ENCODE measurements around the gene CACNA2D3.
"Not testable (repeated sequence)": the region's sequence is repeated elsewhere in the genome, so short reads cannot be mapped to it uniquely, and the experiment has no call there.

The CACNA2D3 gene

DNA sequence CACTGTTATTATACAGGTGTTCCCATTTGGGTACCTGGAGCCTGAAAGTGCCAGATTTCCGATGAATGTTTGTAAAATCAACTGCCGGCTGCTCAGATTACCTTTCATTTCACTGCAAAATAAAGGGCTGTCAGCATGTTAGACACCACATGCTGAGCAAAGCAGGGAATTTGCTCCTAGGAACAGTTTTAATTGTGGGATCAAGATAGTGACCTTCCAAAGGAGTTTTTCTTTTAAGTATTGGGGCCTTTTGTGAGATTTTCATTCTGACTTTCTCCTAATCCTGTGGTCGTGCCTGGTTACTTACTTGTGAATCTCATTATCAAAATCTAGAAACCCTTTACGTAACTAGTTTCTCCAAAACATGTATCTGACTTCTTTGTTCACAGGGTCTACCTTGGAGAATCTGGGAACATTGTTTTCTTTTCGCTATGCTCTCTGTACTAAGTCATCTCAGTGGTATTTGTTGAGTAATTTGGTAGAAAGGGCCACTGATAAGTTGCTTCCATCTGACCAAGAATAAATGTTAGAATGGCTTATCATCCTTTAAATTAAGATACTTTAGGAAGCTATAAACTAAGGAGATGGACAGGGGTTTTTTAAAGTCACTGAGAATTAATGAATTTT, 846.3 kb downstream of the CACNA2D3 start:
- TF ChIP-seq, protein P1, sequence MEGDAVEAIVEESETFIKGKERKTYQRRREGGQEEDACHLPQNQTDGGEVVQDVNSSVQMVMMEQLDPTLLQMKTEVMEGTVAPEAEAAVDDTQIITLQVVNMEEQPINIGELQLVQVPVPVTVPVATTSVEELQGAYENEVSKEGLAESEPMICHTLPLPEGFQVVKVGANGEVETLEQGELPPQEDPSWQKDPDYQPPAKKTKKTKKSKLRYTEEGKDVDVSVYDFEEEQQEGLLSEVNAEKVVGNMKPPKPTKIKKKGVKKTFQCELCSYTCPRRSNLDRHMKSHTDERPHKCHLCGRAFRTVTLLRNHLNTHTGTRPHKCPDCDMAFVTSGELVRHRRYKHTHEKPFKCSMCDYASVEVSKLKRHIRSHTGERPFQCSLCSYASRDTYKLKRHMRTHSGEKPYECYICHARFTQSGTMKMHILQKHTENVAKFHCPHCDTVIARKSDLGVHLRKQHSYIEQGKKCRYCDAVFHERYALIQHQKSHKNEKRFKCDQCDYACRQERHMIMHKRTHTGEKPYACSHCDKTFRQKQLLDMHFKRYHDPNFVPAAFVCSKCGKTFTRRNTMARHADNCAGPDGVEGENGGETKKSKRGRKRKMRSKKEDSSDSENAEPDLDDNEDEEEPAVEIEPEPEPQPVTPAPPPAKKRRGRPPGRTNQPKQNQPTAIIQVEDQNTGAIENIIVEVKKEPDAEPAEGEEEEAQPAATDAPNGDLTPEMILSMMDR (IDR thresholded peaks at IDR 0.05), result no peak
- Histone ChIP-seq H3K4me1 (peaks cover 12% of the 10 kb centered on the region), H3K27ac (peak overlapping the region; percentile 73), H3K36me3 (ENCODE audit: control insufficient read depth, insufficient read depth, low read length) (no peaks in the 10 kb centered on the region), H3K9ac (no peak overlapping the region), H3K4me2 (ENCODE audit: low read length) (peak overlapping the region; percentile 48), H3K9me3 (ENCODE audit: control insufficient read depth, low read length) (no peaks in the 10 kb centered on the region), H2AFZ (peak overlapping the region; percentile 38), H3K27me3 (ENCODE audit: control insufficient read depth, insufficient read depth, low read length) (no peaks in the 10 kb centered on the region), H3K79me2 (no peaks in the 10 kb centered on the region), H3K4me3 (ENCODE audit: low read depth, low read length) (peak overlapping the region; percentile 7)

DNA sequence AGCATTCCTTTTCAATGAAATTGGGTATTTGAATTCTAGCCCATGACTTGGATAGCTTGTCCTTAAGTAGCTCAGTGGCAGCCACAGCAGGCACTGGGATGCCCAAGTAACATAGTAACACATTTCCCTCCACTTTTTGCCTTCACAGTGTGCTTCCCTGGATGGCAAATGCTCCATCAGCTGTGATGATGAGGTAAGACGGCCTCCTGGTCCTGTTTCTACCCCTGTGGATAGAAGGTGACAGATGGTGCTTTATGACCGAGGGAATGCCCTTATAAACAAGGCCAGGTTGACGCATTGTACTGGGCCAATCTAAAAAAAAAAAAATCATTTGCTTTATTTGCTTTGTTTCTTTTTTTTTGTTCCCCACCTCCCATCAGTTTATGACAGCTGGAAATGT, 847.3 kb downstream of the CACNA2D3 start:
- Histone ChIP-seq H2AFZ (no peak overlapping the region), H3K9me3 (ENCODE audit: control insufficient read depth, low read length) (no peaks in the 10 kb centered on the region), H3K79me2 (no peaks in the 10 kb centered on the region), H3K4me1 (peaks cover 12% of the 10 kb centered on the region), H3K9ac (no peak overlapping the region), H3K4me3 (ENCODE audit: low read depth, low read length) (no peak overlapping the region), H3K36me3 (ENCODE audit: control insufficient read depth, insufficient read depth, low read length) (no peaks in the 10 kb centered on the region), H3K27ac (peak overlapping the region; percentile 8), H3K4me2 (ENCODE audit: low read length) (no peak overlapping the region), H3K27me3 (ENCODE audit: control insufficient read depth, insufficient read depth, low read length) (no peaks in the 10 kb centered on the region)
- TF ChIP-seq, protein P1 (IDR thresholded peaks at IDR 0.05), result no peak

DNA sequence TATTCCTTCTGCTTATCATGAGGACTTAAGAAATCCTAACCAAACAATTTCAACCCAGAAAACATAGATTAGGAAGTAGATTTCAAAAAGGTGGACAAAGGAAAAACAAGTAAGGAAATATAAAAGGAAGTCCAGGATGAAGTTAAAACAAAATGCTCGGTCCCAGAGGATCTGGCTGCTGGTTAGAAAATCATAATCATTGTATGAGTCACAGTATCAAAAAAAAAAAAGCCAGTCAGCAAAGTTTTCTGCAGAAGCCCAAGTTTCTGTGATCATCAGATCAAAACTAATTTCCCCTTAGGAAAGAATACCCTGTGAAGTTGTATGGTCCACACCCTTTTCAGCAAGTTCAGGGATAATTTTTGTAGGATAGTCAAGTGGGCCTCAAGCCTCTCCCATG, 848.5 kb downstream of the CACNA2D3 start:
- H2AFZ ChIP-seq, result no peak overlapping the region
- H3K27ac ChIP-seq, result no peak overlapping the region
- H3K4me3 ChIP-seq (ENCODE audit: low read depth, low read length), result no peak overlapping the region
- TF ChIP-seq, protein P1 (IDR thresholded peaks at IDR 0.05), result no peak
- no peaks in the 10 kb centered on the region for H3K9me3 ChIP-seq (ENCODE audit: control insufficient read depth, low read length)
- no peak overlapping the region for H3K9ac ChIP-seq
- no peaks in the 10 kb centered on the region for H3K36me3 ChIP-seq (ENCODE audit: control insufficient read depth, insufficient read depth, low read length)
- no peaks in the 10 kb centered on the region for H3K27me3 ChIP-seq (ENCODE audit: control insufficient read depth, insufficient read depth, low read length)
- H3K4me1 ChIP-seq, result peaks cover 12% of the 10 kb centered on the region
- no peaks in the 10 kb centered on the region for H3K79me2 ChIP-seq
- H3K4me2 ChIP-seq (ENCODE audit: low read length), result no peak overlapping the region

DNA sequence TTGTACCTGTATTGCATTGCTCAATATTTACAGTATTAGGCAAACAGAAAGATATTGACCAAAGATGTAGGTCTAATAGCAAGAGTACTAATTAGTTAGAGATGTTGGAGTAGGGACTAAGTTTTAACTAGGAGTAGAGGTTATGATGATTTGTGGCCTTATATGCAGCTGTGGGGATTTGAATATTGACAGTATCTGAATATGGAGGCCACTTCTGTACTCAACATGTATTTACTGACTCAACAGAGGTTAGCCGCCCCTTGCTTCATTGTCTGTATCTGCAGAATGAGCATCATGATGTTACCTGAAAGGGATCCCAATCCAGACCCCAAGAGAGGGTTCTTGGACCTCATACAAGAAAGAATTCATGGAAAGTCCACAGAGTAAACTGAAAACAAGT, 855.1 kb downstream of the CACNA2D3 start:
- Histone ChIP-seq H3K27ac (no peak overlapping the region), H3K4me2 (ENCODE audit: low read length) (no peak overlapping the region), H3K27me3 (ENCODE audit: control insufficient read depth, insufficient read depth, low read length) (no peaks in the 10 kb centered on the region), H3K36me3 (ENCODE audit: control insufficient read depth, insufficient read depth, low read length) (no peaks in the 10 kb centered on the region), H2AFZ (no peak overlapping the region), H3K9me3 (ENCODE audit: control insufficient read depth, low read length) (no peaks in the 10 kb centered on the region), H3K4me3 (ENCODE audit: low read depth, low read length) (no peak overlapping the region), H3K4me1 (no peaks in the 10 kb centered on the region), H3K9ac (no peak overlapping the region), H3K79me2 (no peaks in the 10 kb centered on the region)
- TF ChIP-seq, protein P1 (IDR thresholded peaks at IDR 0.05), result no peak

- not testable (repeated sequence) for H3K4me3 ChIP-seq (ENCODE audit: low read depth, low read length); H3K9me3 ChIP-seq (ENCODE audit: control insufficient read depth, low read length); H3K79me2 ChIP-seq
Measured at GRCh38 chr3:54977946-54978345, 855.6 kb downstream of the CACNA2D3 start.

More at GRCh38 chr3:54977946-54978345, 855.6 kb downstream of the CACNA2D3 start:
- H3K36me3 ChIP-seq (ENCODE audit: control insufficient read depth, insufficient read depth, low read length); H2AFZ ChIP-seq; H3K9ac ChIP-seq; H3K27me3 ChIP-seq (ENCODE audit: control insufficient read depth, insufficient read depth, low read length); H3K4me1 ChIP-seq; H3K4me2 ChIP-seq (ENCODE audit: low read length); H3K27ac ChIP-seq: not testable (repeated sequence)

Measured in parathyroid adenoma (tissue), 2 donors.